HFFc6 (cell line): ENCODE data around the gene DNAJB8. TPM values are rescaled to one million over a fixed set of nuclear protein-coding genes. Genes with fewer than 3 reads are reported as not detected.

Source experiments
- DNase-seq: peaks from one replicate; pipeline ENCODE4 v3.0.0-alpha.2; 2018
- H3K27ac Mint-ChIP-seq: 2 replicates; pipeline ENCODE4 v1.8.0; 2020; ENCODE audit warnings: mild to moderate bottlenecking, mixed read lengths
- H3K27me3 Mint-ChIP-seq: 2 replicates; pipeline ENCODE4 v1.8.0; 2021; ENCODE audit warnings: mild to moderate bottlenecking, moderate library complexity, mixed read lengths; ENCODE audit not compliant: insufficient read depth
- H3K36me3 Mint-ChIP-seq: 2 replicates; pipeline ENCODE4 v1.8.0; 2021; ENCODE audit warnings: low read depth, mixed read lengths
- H3K4me1 Mint-ChIP-seq: 2 replicates; pipeline ENCODE4 v1.8.0; 2020; ENCODE audit warnings: low read depth, mixed read lengths
- H3K4me3 Mint-ChIP-seq: 2 replicates; pipeline ENCODE4 v1.8.0; 2020; ENCODE audit warnings: mild to moderate bottlenecking, moderate library complexity, mixed read lengths
- H3K9me3 Mint-ChIP-seq: 2 replicates; pipeline ENCODE4 v1.8.0; 2020; ENCODE audit warnings: mild to moderate bottlenecking, mixed read lengths
- CTCF ChIP-seq: fragments of 200-600 bp; sonication (generic); IDR thresholded peaks from 2 replicates; pipeline ENCODE4 v1.5.0; 2021; ENCODE audit warnings: antibody characterized with exemption, mild to moderate bottlenecking
- long read RNA-seq: library from polyadenylated mRNA; unstranded; transcript quantifications from one replicate; pipeline ENCODE4 v2.0.0, GENCODE V29; 2019
- total RNA-seq, 6 experiments: library from RNA; stranded (reverse); fragmentation: NEBNext Ultra II Directional; extraction: Animal tissue kit (Norgen Biotek cat#: 25700); gene quantifications; 2 replicates in 1 of 6; 3 replicates in 5 of 6; pipeline ENCODE4 v1.2.3, GENCODE V29; 2021

DNAJB8 gene
- not detected for total RNA-seq
- long read RNA-seq: 0 reads

DNA sequence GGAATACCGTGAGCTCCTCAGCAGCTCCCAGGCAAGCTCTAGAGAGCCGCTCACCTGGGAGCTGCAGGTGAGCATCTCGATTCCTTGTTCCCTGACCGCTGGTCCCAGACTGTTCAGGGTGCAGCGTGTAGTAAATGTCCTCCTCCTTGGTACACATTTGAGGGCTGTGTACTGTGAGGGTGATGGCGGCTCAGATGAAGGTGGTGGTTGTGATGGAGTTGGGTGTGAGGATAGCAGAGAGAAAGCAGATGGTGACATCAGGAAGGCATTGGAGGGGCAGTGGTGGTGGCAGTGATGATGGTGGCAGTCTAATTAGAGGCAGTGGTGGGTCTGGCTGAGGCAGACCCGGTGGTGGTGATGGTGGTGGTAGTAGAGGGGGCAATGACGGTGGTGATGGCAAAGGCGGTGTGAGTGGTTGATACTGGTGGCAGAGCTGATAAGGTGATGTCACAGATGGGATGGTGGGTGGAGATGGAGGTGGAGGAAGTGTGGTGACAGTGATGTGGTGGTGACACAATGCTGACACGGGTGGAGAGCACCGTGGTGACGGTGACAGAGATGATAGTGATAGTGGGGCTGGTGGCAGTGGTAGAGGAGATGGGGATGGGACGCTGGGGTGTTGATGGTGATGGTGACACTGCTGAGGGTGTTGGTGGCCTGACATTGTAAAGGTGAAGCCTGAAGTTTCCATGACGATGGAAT is at the start of gene DNAJB8:
Gene DNAJB8, minus strand, starts transcription at position 51 of the 702 bp plus-strand sequence. CDS start 3,645 bp downstream, outside the sequence.
- no peak for DNase-seq
- Mint-ChIP-seq H3K4me1 (no peaks in the 10 kb centered on the region), H3K36me3 (0 out of 2 replicates have a peak, but pooled peaks cover 4% of the 10 kb centered on the region), H3K27ac (no peak within 1 kb of the TSS), H3K4me3 (no peak within 1 kb of the TSS), H3K9me3 (peaks cover 5% of the 10 kb centered on the region; the same call in 1 of the 2 replicates), H3K27me3 (peaks cover 36% of the 10 kb centered on the region)
- no peak for TF ChIP-seq CTCF

DNA sequence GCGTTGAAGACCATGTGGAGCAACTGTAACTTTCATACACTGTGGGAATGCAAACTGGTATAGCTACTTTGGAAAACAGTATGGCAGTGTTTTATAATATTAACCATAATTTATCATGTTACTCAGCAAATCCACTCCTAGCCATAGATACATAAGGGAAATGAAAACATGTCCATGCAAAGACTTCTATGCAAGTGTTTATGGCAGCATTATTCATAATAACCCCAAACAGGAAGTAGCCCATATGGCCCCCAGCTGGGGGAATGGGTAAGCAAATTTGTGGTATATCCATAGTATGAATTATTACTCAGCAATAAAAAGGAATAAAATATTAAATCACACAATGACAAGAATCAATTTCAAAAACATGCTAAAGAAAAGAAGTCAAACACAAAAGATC is 49.3 kb upstream of the DNAJB8 start:
- no peaks in the 10 kb centered on the region for H3K4me1 Mint-ChIP-seq
- H3K4me3 Mint-ChIP-seq: no peak overlapping the region
- TF ChIP-seq CTCF: no peak
- H3K27me3 Mint-ChIP-seq: peaks cover 12% of the 10 kb centered on the region
- no peak overlapping the region for H3K27ac Mint-ChIP-seq
- H3K9me3 Mint-ChIP-seq: peaks cover 12% of the 10 kb centered on the region
- no peak for DNase-seq
- peaks cover 11% of the 10 kb centered on the region for H3K36me3 Mint-ChIP-seq

DNA sequence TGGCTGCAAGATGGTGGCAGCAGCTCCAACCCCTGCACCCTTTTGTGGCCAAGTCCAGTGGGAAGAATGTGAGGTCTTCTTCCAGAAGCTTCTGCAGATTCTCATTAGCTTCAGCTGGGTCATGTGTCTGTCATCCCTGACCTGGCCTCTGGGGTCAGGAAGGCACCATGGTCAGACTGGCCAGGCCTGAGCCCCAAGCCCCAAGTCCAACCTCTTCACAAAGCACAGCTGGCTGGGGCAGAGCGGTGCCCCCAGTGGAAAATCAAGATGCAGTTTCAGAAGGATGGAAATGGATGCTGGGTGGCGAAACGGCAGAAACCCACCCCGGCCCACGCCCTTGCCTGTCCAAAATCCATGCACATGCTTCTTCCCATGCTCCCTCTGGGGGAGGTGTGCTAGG is 42.2 kb upstream of the DNAJB8 start:
- Mint-ChIP-seq H3K4me1 (no peaks in the 10 kb centered on the region), H3K36me3 (peaks cover 2% of the 10 kb centered on the region), H3K9me3 (peaks cover 3% of the 10 kb centered on the region), H3K4me3 (no peak overlapping the region), H3K27ac (no peak overlapping the region), H3K27me3 (peaks cover 9% of the 10 kb centered on the region)
- no peak for DNase-seq
- TF ChIP-seq CTCF: peak; percentile 36

GRCh38 chr3:128506754-128507153 is 40.1 kb upstream of the DNAJB8 start:
- H3K36me3 Mint-ChIP-seq: peaks cover under 1% of the 10 kb centered on the region; the same call in 1 of the 2 replicates
- H3K4me3 Mint-ChIP-seq: no peak overlapping the region
- no peak overlapping the region for H3K27ac Mint-ChIP-seq
- no peak for DNase-seq
- H3K4me1 Mint-ChIP-seq: no peaks in the 10 kb centered on the region; the same call in 1 of the 2 replicates
- H3K9me3 Mint-ChIP-seq: no peaks in the 10 kb centered on the region
- H3K27me3 Mint-ChIP-seq: peaks cover 4% of the 10 kb centered on the region
- TF ChIP-seq CTCF: no peak

- DNase-seq: no peak
- peaks cover 4% of the 10 kb centered on the region for H3K27me3 Mint-ChIP-seq
- H3K9me3 Mint-ChIP-seq: no peaks in the 10 kb centered on the region
- H3K4me1 Mint-ChIP-seq: no peaks in the 10 kb centered on the region; the same call in 1 of the 2 replicates
- H3K4me3 Mint-ChIP-seq: no peak overlapping the region
- no peak overlapping the region for H3K27ac Mint-ChIP-seq
- TF ChIP-seq CTCF: no peak
- H3K36me3 Mint-ChIP-seq: peaks cover 6% of the 10 kb centered on the region; the same call in 1 of the 2 replicates
Measured at GRCh38 chr3:128505771-128506170, 39.1 kb upstream of the DNAJB8 start.
